ENCODE data around the gene PPBP. TPM values are rescaled to one million over a fixed set of nuclear protein-coding genes. Genes with fewer than 3 reads are reported as not detected.

Gene PPBP
- polyA plus RNA-seq, 2 donors = 0.14 TPM; not detected in 1

- Histone ChIP-seq H3K4me3 (ENCODE audit: low read depth in 1 of 2, low read length in 2 of 2) (peak overlapping the region; percentile 14 to 28), H3K27ac (ENCODE audit: low read depth in 2 of 2, low read length in 1 of 2) (no peak overlapping the region), H3K9me3 (ENCODE audit: control insufficient read depth in 2 of 2, insufficient read depth in 1 of 2, low read depth in 1 of 2, low read length in 1 of 2) (no peaks in the 10 kb centered on the region), H3K27me3 (ENCODE audit: control insufficient read depth in 1 of 2, insufficient read depth in 2 of 2, low read length in 2 of 2) (peaks cover 0 to 2% of the 10 kb centered on the region in 2 donors), H3K36me3 (ENCODE audit: control insufficient read depth in 2 of 2, insufficient read depth in 2 of 2, low read length in 1 of 2) (no peaks in the 10 kb centered on the region), H3K4me1 (ENCODE audit: control insufficient read depth in 2 of 2, insufficient read depth in 2 of 2, low read length in 1 of 2) (peaks cover 0 to 4% of the 10 kb centered on the region in 2 donors)
- WGBS, 2 donors = 6 to 8% methylated on average over 49 of the region's 49 CpGs
Observed at GRCh38 chr4:73944061-73944875, 43.7 kb downstream of the PPBP start.

- Histone ChIP-seq H3K4me3 (ENCODE audit: low read depth in 1 of 2, low read length in 2 of 2) (no peak overlapping the region), H3K36me3 (ENCODE audit: control insufficient read depth in 2 of 2, insufficient read depth in 2 of 2, low read length in 1 of 2) (no peaks in the 10 kb centered on the region), H3K9me3 (ENCODE audit: control insufficient read depth in 2 of 2, insufficient read depth in 1 of 2, low read depth in 1 of 2, low read length in 1 of 2) (no peaks in the 10 kb centered on the region), H3K27me3 (ENCODE audit: control insufficient read depth in 1 of 2, insufficient read depth in 2 of 2, low read length in 2 of 2) (peaks cover 0 to 2% of the 10 kb centered on the region in 2 donors), H3K4me1 (ENCODE audit: control insufficient read depth in 2 of 2, insufficient read depth in 2 of 2, low read length in 1 of 2) (peaks cover 0 to 4% of the 10 kb centered on the region in 2 donors), H3K27ac (ENCODE audit: low read depth in 2 of 2, low read length in 1 of 2) (no peak overlapping the region)
Observed at GRCh38 chr4:73943555-73943954, 44.4 kb downstream of the PPBP start.

GRCh38 chr4:73936969-73937368 lies 51.0 kb downstream of the PPBP start:
- no peaks in the 10 kb centered on the region for H3K9me3 ChIP-seq (ENCODE audit: control insufficient read depth in 2 of 2, insufficient read depth in 1 of 2, low read depth in 1 of 2, low read length in 1 of 2)
- H3K36me3 ChIP-seq (ENCODE audit: control insufficient read depth in 2 of 2, insufficient read depth in 2 of 2, low read length in 1 of 2) = no peaks in the 10 kb centered on the region
- H3K27me3 ChIP-seq (ENCODE audit: control insufficient read depth in 1 of 2, insufficient read depth in 2 of 2, low read length in 2 of 2) = no peaks in the 10 kb centered on the region
- H3K4me3 ChIP-seq (ENCODE audit: low read depth in 1 of 2, low read length in 2 of 2) = no peak overlapping the region
- H3K27ac ChIP-seq (ENCODE audit: low read depth in 2 of 2, low read length in 1 of 2) = no peak overlapping the region
- H3K4me1 ChIP-seq (ENCODE audit: control insufficient read depth in 2 of 2, insufficient read depth in 2 of 2, low read length in 1 of 2) = no peaks in the 10 kb centered on the region

Other genes starting within 250 kb of the PPBP start
- gene CXCL8, start 247.6 kb downstream of the PPBP start, polyA plus RNA-seq = 1 to 10 TPM; 1.1 to 8.3 TPM
- 1 to 10 TPM in 1 of 2 donors, under 1 TPM in 1; 0.42 to 1.4 TPM for gene CXCL6, start 151.5 kb downstream of the PPBP start, polyA plus RNA-seq
- gene PF4V1, start 134.9 kb downstream of the PPBP start, polyA plus RNA-seq = not detected
- 10 to 100 TPM in 1 of 2 donors, 1 to 10 TPM in 1; 4.7 to 12.4 TPM for gene CXCL1, start 118.8 kb downstream of the PPBP start, polyA plus RNA-seq
- not detected for gene PF4, start 6.2 kb downstream of the PPBP start, polyA plus RNA-seq
- under 1 TPM; 0.01 to 0.14 TPM for gene CXCL5, start 10.5 kb upstream of the PPBP start, polyA plus RNA-seq
- gene CXCL3, start 50.5 kb upstream of the PPBP start, polyA plus RNA-seq = 1 to 10 TPM in 1 of 2 donors, under 1 TPM in 1; 0.47 to 4.6 TPM
- gene CXCL2, start 111.0 kb upstream of the PPBP start, polyA plus RNA-seq = 10 to 100 TPM in 1 of 2 donors, 1 to 10 TPM in 1; 2.5 to 17.1 TPM
- 1 to 10 TPM; 5.9 to 6.2 TPM for gene MTHFD2L, start 169.9 kb upstream of the PPBP start, polyA plus RNA-seq